GM12865 (cell line): ENCODE measurements around the gene SMIM1.
A peak's percentile ranks its signal among the peaks of the same experiment; 100 is the strongest.

ENCODE experiments used
- DNase-seq: peaks from one replicate; pipeline ENCODE4 v3.0.0; 2010; ENCODE audit warnings: low read depth
- H3K4me3 ChIP-seq: 2 replicates; pipeline ENCODE4 v1.5.1; 2011; ENCODE audit warnings: mild to moderate bottlenecking, low read depth, low read length, control low read depth
- TF ChIP-seq, protein P1 (sequence below): IDR thresholded peaks from 2 replicates; pipeline ENCODE4 v1.5.1; 2011; ENCODE audit warnings: low read length, control low read depth, low read depth, inconsistent platforms; ENCODE audit not compliant: insufficient read depth; ENCODE audit errors: missing control alignments

The SMIM1 gene

DNA sequence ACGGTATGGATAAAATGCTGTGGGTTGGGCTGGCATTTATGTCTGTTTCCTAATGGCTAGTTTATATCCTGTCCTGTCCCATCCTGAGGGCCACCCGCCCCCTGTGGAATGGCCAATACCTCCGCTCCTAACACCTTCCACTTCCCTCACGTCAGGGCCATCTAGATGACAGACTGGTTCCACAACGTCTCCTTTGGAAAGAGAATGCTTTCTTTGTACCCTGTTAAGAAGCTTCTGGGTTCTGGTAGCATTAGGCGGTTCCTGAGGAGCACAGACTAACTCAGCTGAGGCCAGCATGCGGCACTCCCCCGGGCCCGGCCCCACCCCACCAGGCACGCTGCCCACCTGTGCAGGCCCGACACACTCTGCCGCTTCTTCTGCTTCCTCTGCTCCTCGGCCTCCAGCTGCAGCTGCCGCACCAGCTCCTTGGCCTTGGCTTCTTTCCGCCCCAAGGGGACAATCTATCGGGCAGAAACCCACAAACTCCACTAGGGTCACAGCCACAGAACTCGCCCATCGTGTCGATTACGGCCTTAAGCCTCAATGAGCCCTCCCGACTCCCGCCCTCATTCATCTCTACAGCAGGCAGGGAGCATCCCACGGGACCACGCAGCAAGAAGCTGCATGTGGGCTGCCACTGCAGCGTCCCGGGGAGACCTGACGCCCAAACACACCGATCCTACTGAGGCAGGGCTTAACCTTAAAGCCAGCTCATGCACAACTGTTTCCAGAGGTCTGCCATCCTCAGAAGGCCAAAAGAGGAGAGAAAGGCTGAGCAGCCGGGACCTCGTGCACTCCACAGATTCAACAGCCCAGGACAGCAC lies 11.3 kb downstream of the SMIM1 start:
- TF ChIP-seq, protein P1, sequence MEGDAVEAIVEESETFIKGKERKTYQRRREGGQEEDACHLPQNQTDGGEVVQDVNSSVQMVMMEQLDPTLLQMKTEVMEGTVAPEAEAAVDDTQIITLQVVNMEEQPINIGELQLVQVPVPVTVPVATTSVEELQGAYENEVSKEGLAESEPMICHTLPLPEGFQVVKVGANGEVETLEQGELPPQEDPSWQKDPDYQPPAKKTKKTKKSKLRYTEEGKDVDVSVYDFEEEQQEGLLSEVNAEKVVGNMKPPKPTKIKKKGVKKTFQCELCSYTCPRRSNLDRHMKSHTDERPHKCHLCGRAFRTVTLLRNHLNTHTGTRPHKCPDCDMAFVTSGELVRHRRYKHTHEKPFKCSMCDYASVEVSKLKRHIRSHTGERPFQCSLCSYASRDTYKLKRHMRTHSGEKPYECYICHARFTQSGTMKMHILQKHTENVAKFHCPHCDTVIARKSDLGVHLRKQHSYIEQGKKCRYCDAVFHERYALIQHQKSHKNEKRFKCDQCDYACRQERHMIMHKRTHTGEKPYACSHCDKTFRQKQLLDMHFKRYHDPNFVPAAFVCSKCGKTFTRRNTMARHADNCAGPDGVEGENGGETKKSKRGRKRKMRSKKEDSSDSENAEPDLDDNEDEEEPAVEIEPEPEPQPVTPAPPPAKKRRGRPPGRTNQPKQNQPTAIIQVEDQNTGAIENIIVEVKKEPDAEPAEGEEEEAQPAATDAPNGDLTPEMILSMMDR = no peak
- DNase-seq = no peak
- no peak overlapping the region for H3K4me3 ChIP-seq

DNA sequence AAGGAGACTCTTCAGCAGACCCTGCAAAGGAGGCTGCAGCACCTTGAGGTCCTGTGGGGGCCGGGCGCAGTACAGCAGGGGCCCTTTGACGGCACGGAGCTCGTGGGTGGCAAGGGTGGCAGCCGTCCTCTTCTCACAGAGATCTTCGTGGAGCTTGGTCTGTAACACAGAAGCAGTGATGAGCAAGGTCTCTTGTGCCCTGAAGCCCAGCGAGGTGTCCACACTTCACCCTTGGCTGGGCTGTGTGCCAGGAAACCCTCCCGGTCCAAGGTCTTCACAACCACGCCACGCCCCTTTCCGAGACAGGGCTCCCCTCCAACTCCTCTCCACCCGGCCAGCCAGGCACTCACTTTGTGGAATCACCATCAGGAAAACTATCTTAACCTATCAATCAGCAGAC lies 12.5 kb downstream of the SMIM1 start:
- DNase-seq = no peak
- H3K4me3 ChIP-seq = no peak overlapping the region
- TF ChIP-seq, protein P1 = no peak

DNA sequence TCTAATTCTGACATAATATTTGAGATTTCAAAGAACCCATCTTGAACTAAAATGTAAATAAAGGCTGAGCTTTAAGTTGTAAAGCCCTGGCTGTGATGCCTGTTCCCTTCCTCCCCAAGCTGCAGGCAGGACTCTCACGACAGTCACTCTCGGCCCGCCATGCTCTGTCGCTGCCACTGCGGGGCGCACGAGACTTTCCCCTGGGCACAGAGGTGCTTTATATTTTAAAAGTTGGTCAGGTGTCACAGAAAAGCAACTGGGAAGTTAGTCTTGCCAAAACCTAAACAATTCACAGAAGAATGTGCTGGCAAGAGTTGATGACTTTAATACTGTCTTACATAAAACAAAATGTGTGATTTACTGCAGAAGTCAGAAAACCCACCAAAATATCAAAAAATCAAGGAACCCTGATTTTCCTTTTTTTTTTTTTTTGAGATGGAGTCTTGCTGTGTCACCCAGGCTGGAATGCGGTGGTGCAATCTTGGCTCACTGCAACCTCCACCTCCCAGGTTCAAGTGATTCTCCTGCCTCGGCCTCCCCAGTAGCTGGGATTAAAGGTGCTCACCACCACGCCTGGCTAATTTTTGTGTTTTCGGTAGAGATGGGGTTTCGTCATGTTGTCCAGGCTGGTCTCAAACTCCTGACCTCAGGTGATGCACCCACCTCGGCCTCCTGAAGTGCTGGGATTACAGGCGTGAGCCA lies 13.1 kb downstream of the SMIM1 start:
- DNase-seq = peak; percentile 48
- no peak overlapping the region for H3K4me3 ChIP-seq
- TF ChIP-seq, protein P1 = peak; percentile 58

DNA sequence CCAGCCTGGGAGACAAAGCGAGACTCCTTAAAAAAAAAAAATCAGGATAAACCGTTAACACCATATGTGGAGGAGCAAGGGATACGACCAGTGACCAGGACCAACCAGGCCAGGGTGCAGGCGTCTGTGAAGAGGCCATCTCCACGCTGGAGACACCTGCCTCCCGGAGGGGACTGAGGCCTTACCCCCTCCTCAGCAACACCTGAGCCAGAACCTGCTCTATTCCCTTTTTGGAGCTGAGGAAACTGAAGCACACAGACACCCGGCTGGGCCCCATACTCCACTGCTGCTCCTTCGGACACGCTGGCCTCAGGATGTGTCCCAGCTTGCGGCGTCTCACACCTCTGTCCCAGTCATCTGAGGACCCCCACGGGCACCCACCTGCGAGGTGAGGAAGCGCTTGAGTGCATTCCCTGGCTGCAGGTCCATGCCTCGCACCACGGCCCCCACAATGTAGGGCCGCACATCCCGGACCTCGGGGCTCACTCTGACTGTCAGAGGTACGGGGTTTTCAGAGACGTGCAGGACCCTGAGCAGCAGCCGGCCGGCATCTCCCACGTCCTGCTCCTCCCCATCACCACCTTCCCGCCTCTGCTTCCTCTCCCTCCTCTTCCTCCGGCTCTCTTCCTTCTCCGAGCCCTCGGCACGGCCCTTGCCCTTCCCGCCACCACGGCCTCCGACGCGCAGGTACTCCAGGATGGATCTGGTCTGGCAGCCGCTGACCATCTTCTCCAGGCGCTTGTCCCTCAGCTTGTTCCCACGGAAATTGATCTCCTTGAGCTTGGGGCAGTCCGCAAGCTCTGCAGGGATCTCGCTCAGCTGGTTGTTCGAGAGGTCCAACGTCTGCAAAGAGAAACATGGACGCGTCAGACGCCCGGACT lies 14.2 kb downstream of the SMIM1 start:
- no peak overlapping the region for H3K4me3 ChIP-seq
- DNase-seq = no peak
- TF ChIP-seq, protein P1 = no peak

DNA sequence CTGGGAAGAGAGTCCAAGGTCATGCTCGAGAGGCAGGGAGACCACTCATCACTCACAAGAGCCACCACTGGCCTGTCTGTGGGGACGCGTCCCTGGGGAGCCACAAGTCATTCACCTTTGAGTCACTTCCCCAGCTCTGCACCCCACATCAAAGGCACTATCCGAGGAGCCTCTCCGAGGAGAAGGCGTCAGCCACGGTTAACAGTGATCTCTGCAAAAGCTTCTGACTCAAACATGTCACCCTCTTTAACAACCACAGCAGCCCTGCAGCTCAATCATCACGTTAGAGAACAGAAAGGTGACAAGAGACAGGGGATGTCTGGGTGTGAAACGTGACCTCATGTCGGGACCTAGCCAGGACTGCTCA lies 14.8 kb downstream of the SMIM1 start:
- peak; percentile 88 for DNase-seq
- TF ChIP-seq, protein P1 = no peak
- no peak overlapping the region for H3K4me3 ChIP-seq

DNA sequence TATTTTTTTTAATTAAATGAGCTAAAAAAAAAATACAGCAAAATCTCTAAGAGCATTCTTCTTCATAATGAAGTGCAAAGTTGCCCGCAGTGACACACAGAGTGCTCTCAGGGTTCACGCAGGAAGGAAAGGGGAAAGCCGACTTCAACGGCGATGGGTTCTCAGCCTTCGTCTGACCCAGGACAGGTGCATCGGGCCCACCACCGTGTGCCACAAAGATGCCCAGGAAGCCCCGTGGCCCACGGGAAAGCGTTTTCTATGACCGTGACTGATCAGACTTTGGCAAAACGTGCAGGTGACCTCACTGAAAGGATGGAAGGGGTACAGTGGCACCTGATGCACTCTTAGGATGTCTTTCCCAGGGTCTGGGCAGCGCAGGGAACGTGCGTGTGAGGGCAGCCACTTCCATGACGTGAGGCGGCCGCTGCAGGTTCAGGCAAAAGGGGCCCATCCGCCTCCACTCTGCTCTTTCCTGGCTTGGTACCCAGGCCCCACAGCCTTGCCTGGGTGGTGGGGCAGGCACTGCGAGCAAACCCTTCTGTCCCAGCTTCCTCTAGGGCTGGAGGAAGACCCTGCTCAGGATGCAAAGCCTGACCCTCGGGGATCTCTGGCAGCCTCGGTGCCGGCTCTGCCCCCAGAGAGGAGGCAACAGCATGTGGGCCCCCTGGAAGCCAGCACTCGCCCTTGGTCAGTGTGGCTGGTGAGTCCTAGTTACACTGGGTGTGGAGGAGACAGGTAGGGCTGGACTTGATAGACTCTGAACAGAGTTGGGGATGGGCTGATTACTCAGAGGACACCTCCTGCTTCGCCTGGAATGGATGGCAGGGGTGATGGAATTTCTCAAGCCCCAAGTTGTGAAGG lies 15.4 kb downstream of the SMIM1 start:
- no peak for DNase-seq
- TF ChIP-seq, protein P1 = no peak
- no peak overlapping the region for H3K4me3 ChIP-seq
